ENCODE results near the gene PSKH1.

PSKH1 gene

GRCh38 chr16:67917852-67918236 lies 24.8 kb downstream of the PSKH1 start:
- H3K27ac ChIP-seq (ENCODE audit: low read depth, low read length) = no peak overlapping the region
- H3K27me3 ChIP-seq (ENCODE audit: control insufficient read depth in 1 of 2, insufficient read depth in 2 of 2, low read length in 2 of 2) = no peaks in the 10 kb centered on the region
- H3K9ac ChIP-seq (ENCODE audit: low read length) = no peak overlapping the region
- H3K4me3 ChIP-seq (ENCODE audit: low read depth in 1 of 2, low read length in 2 of 2) = no peak overlapping the region
- peaks cover 31% of the 10 kb centered on the region for H3K4me1 ChIP-seq (ENCODE audit: insufficient read depth, low read length)
- H3K36me3 ChIP-seq (ENCODE audit: insufficient read depth, low read length) = peaks cover 21% of the 10 kb centered on the region
- no peaks in the 10 kb centered on the region for H3K9me3 ChIP-seq (ENCODE audit: low read length)

- Histone ChIP-seq H3K9ac (ENCODE audit: low read length) (no peak overlapping the region), H3K4me3 (ENCODE audit: low read depth in 1 of 2, low read length in 2 of 2) (no peak overlapping the region), H3K36me3 (ENCODE audit: insufficient read depth, low read length) (peaks cover 25% of the 10 kb centered on the region), H3K27ac (ENCODE audit: low read depth, low read length) (no peak overlapping the region), H3K27me3 (ENCODE audit: control insufficient read depth in 1 of 2, insufficient read depth in 2 of 2, low read length in 2 of 2) (no peaks in the 10 kb centered on the region), H3K4me1 (ENCODE audit: insufficient read depth, low read length) (peaks cover 31% of the 10 kb centered on the region), H3K9me3 (ENCODE audit: low read length) (no peaks in the 10 kb centered on the region)
Observed at GRCh38 chr16:67919622-67920221, 26.7 kb downstream of the PSKH1 start.

GRCh38 chr16:67922221-67922620 lies 29.2 kb downstream of the PSKH1 start:
- H3K4me3 ChIP-seq (ENCODE audit: low read depth in 1 of 2, low read length in 2 of 2) = no peak overlapping the region
- H3K27ac ChIP-seq (ENCODE audit: low read depth, low read length) = no peak overlapping the region
- peaks cover 12% of the 10 kb centered on the region for H3K36me3 ChIP-seq (ENCODE audit: insufficient read depth, low read length)
- no peaks in the 10 kb centered on the region for H3K27me3 ChIP-seq (ENCODE audit: control insufficient read depth in 1 of 2, insufficient read depth in 2 of 2, low read length in 2 of 2)
- no peaks in the 10 kb centered on the region for H3K9me3 ChIP-seq (ENCODE audit: low read length)
- peaks cover 12% of the 10 kb centered on the region for H3K4me1 ChIP-seq (ENCODE audit: insufficient read depth, low read length)
- H3K9ac ChIP-seq (ENCODE audit: low read length) = no peak overlapping the region

GRCh38 chr16:67922740-67923139 lies 29.7 kb downstream of the PSKH1 start:
- no peaks in the 10 kb centered on the region for H3K27me3 ChIP-seq (ENCODE audit: control insufficient read depth in 1 of 2, insufficient read depth in 2 of 2, low read length in 2 of 2)
- no peak overlapping the region for H3K27ac ChIP-seq (ENCODE audit: low read depth, low read length)
- H3K36me3 ChIP-seq (ENCODE audit: insufficient read depth, low read length) = peaks cover 17% of the 10 kb centered on the region
- no peaks in the 10 kb centered on the region for H3K9me3 ChIP-seq (ENCODE audit: low read length)
- peaks cover 7% of the 10 kb centered on the region for H3K4me1 ChIP-seq (ENCODE audit: insufficient read depth, low read length)
- H3K4me3 ChIP-seq (ENCODE audit: low read depth in 1 of 2, low read length in 2 of 2) = no peak overlapping the region
- H3K9ac ChIP-seq (ENCODE audit: low read length) = no peak overlapping the region

GRCh38 chr16:67923414-67924116 lies 30.5 kb downstream of the PSKH1 start:
- H3K27ac ChIP-seq (ENCODE audit: low read depth, low read length) = no peak overlapping the region
- H3K9ac ChIP-seq (ENCODE audit: low read length) = no peak overlapping the region
- no peaks in the 10 kb centered on the region for H3K4me1 ChIP-seq (ENCODE audit: insufficient read depth, low read length)

GRCh38 chr16:67924140-67924906 lies 31.3 kb downstream of the PSKH1 start:
- H3K36me3 ChIP-seq (ENCODE audit: insufficient read depth, low read length) = peaks cover 33% of the 10 kb centered on the region
- H3K4me3 ChIP-seq (ENCODE audit: low read depth in 1 of 2, low read length in 2 of 2) = no peak overlapping the region
- H3K27ac ChIP-seq (ENCODE audit: low read depth, low read length) = no peak overlapping the region
- H3K9ac ChIP-seq (ENCODE audit: low read length) = no peak overlapping the region
- H3K27me3 ChIP-seq (ENCODE audit: control insufficient read depth in 1 of 2, insufficient read depth in 2 of 2, low read length in 2 of 2) = no peaks in the 10 kb centered on the region
- no peaks in the 10 kb centered on the region for H3K4me1 ChIP-seq (ENCODE audit: insufficient read depth, low read length)
- no peaks in the 10 kb centered on the region for H3K9me3 ChIP-seq (ENCODE audit: low read length)

More at GRCh38 chr16:67923414-67924116, 30.5 kb downstream of the PSKH1 start:
- H3K27me3 ChIP-seq (ENCODE audit: control insufficient read depth in 1 of 2, insufficient read depth in 2 of 2, low read length in 2 of 2) = no peaks in the 10 kb centered on the region
- peaks cover 26% of the 10 kb centered on the region for H3K36me3 ChIP-seq (ENCODE audit: insufficient read depth, low read length)
- H3K4me3 ChIP-seq (ENCODE audit: low read depth in 1 of 2, low read length in 2 of 2) = no peak overlapping the region
- no peaks in the 10 kb centered on the region for H3K9me3 ChIP-seq (ENCODE audit: low read length)

GRCh38 chr16:67926181-67926750 lies 33.2 kb downstream of the PSKH1 start:
- Histone ChIP-seq H3K9ac (ENCODE audit: low read length) (no peak overlapping the region), H3K4me1 (ENCODE audit: insufficient read depth, low read length) (no peaks in the 10 kb centered on the region), H3K27ac (ENCODE audit: low read depth, low read length) (no peak overlapping the region), H3K36me3 (ENCODE audit: insufficient read depth, low read length) (peaks cover 30% of the 10 kb centered on the region), H3K4me3 (ENCODE audit: low read depth in 1 of 2, low read length in 2 of 2) (no peak overlapping the region), H3K27me3 (ENCODE audit: control insufficient read depth in 1 of 2, insufficient read depth in 2 of 2, low read length in 2 of 2) (no peaks in the 10 kb centered on the region), H3K9me3 (ENCODE audit: low read length) (no peaks in the 10 kb centered on the region)

- no peak overlapping the region for H3K27ac ChIP-seq (ENCODE audit: low read depth, low read length)
- no peak overlapping the region for H3K4me3 ChIP-seq (ENCODE audit: low read depth in 1 of 2, low read length in 2 of 2)
- H3K9me3 ChIP-seq (ENCODE audit: low read length) = no peaks in the 10 kb centered on the region
- H3K27me3 ChIP-seq (ENCODE audit: control insufficient read depth in 1 of 2, insufficient read depth in 2 of 2, low read length in 2 of 2) = no peaks in the 10 kb centered on the region
- H3K36me3 ChIP-seq (ENCODE audit: insufficient read depth, low read length) = peaks cover 30% of the 10 kb centered on the region
- no peaks in the 10 kb centered on the region for H3K4me1 ChIP-seq (ENCODE audit: insufficient read depth, low read length)
- H3K9ac ChIP-seq (ENCODE audit: low read length) = no peak overlapping the region
Observed at GRCh38 chr16:67927131-67927941, 34.3 kb downstream of the PSKH1 start.

GRCh38 chr16:67928147-67928546 lies 35.1 kb downstream of the PSKH1 start:
- Histone ChIP-seq H3K4me3 (ENCODE audit: low read depth in 1 of 2, low read length in 2 of 2) (no peak overlapping the region), H3K9ac (ENCODE audit: low read length) (no peak overlapping the region), H3K9me3 (ENCODE audit: low read length) (no peaks in the 10 kb centered on the region), H3K4me1 (ENCODE audit: insufficient read depth, low read length) (no peaks in the 10 kb centered on the region), H3K27ac (ENCODE audit: low read depth, low read length) (no peak overlapping the region), H3K27me3 (ENCODE audit: control insufficient read depth in 1 of 2, insufficient read depth in 2 of 2, low read length in 2 of 2) (no peaks in the 10 kb centered on the region), H3K36me3 (ENCODE audit: insufficient read depth, low read length) (peaks cover 30% of the 10 kb centered on the region)

- no peak overlapping the region for H3K9ac ChIP-seq (ENCODE audit: low read length)
- H3K36me3 ChIP-seq (ENCODE audit: insufficient read depth, low read length) = peaks cover 27% of the 10 kb centered on the region
- H3K9me3 ChIP-seq (ENCODE audit: low read length) = no peaks in the 10 kb centered on the region
- H3K4me1 ChIP-seq (ENCODE audit: insufficient read depth, low read length) = no peaks in the 10 kb centered on the region
- no peak overlapping the region for H3K27ac ChIP-seq (ENCODE audit: low read depth, low read length)
- H3K27me3 ChIP-seq (ENCODE audit: control insufficient read depth in 1 of 2, insufficient read depth in 2 of 2, low read length in 2 of 2) = no peaks in the 10 kb centered on the region
- H3K4me3 ChIP-seq (ENCODE audit: low read depth in 1 of 2, low read length in 2 of 2) = no peak overlapping the region
Observed at GRCh38 chr16:67928561-67929364, 35.7 kb downstream of the PSKH1 start.

Data from muscle layer of colon (tissue), 2 donors.